Ovary (tissue), 9 donors: ENCODE measurements around the gene WIPF3. TPM values are rescaled to one million over a fixed set of nuclear protein-coding genes. Genes with fewer than 3 reads are reported as not detected.

Experiments
- DNase-seq, 5 donors: peaks; one replicate each; pipeline ENCODE4 v3.0.0-alpha.2; 2019 to 2020
- H3K27ac ChIP-seq, 2 donors: fragments of 200-600 bp; one replicate each; pipeline versions ENCODE4 v1.5.1 to v1.8.0; 2019 to 2022
- H3K27me3 ChIP-seq: fragments of 200-600 bp; one replicate; pipeline ENCODE4 v1.8.0; 2022
- H3K36me3 ChIP-seq: fragments of 200-600 bp; sonication (generic); one replicate; pipeline ENCODE4 v1.5.1; 2019
- H3K4me1 ChIP-seq: one replicate; pipeline ENCODE4 v1.8.1; 2013; ENCODE audit warnings: mild to moderate bottlenecking, moderate library complexity; ENCODE audit not compliant: insufficient read depth
- H3K4me3 ChIP-seq: fragments of 200-600 bp; sonication (generic); one replicate; pipeline ENCODE4 v1.5.1; 2017
- H3K9me3 ChIP-seq, 2 donors: fragments of 200-600 bp in 1 of 2; sonication (generic) in 1 of 2; one replicate each; pipeline versions ENCODE4 v1.5.1 to v1.8.1; 2013 to 2019; ENCODE audit warnings: mild to moderate bottlenecking in 1 of 2, moderate library complexity in 1 of 2
- CTCF ChIP-seq, 3 donors: fragments of 450-650 bp in 2 of 3; fragments of 200-600 bp in 1 of 3; IDR thresholded peaks; one replicate each; pipeline versions ENCODE4 v1.5.1 to v1.8.0; 2016 to 2022; ENCODE audit warnings: antibody characterized with exemption in 3 of 3, mild to moderate bottlenecking in 1 of 3
- EP300 ChIP-seq: sonication (generic); formaldehyde crosslinking; IDR thresholded peaks from one replicate; pipeline ENCODE4 v1.6.1; 2017; ENCODE audit warnings: antibody characterized with exemption
- POLR2A ChIP-seq: fragments of 450-650 bp; IDR thresholded peaks from one replicate; pipeline ENCODE4 v1.6.1; 2017; ENCODE audit warnings: antibody characterized with exemption, mild to moderate bottlenecking, moderate library complexity
- WGBS, 3 donors: extraction: QIAGEN DNeasy Blood & Tissue Kit in 1 of 3; methylation state at CpG; one replicate each; pipeline versions ENCODE4 v1.1.5 to v1.1.7; 2013 to 2017; 5-methylcytosine and 5-hydroxymethylcytosine counted together
- intact Hi-C, 4 donors: fragments of 100-400 bp; cut with DNase I; formaldehyde crosslinking; loops; one replicate each; pipeline versions ENCODE4 v1.11.0 to v1.15.1; 2022 to 2023
- polyA plus RNA-seq, 2 donors: library from polyadenylated mRNA; stranded (reverse); fragments of 200-250 nt in 1 of 2; fragments of 350-450 nt in 1 of 2; fragmentation: Illumina TruSeq in 1 of 2; extraction: RNeasy Lipid Tissue Mini Kit (QIAGEN cat#74804) in 1 of 2; gene quantifications; one replicate each; pipeline ENCODE4 v1.2.3, GENCODE V29; 2013 to 2014
- total RNA-seq, 7 donors: library from RNA; depleted of rRNA in 2 of 7; stranded (reverse); fragments of >200 nt in 2 of 7; fragmentation: NEBNext Ultra II Directional in 3 of 7; extraction: Animal tissue kit (Norgen Biotek cat#: 25700) in 3 of 7; gene quantifications; one replicate each; pipeline versions ENCODE4 v1.1.0 to v1.2.4, GENCODE V29; 2016 to 2023
- donor health status: DM: no; HTN: no; CAD: no; lungs with moderate emphysema.
- donor health status: DM: no; HTN: no; CAD: no.
- donor health status: Bipolar disorder and iron deficiency.
- donor health status: DM: yes; HTN: yes; CAD: no.
- donor health status: DM: no; HTN: no; CAD: no.
- donor health status: DM: yes; HTN: yes; CAD: no.

The WIPF3 gene
- total and polyA plus RNA-seq, 9 donors = 15.3 to 122 (median 53.3) TPM

- WGBS, 3 donors = 90 to 94% (median 91%) methylated on average over 4 of the region's 4 CpGs
- DNase-seq = no peak
- no peak overlapping the region for H3K27ac ChIP-seq
- no peaks in the 10 kb centered on the region for H3K36me3 ChIP-seq
- intact Hi-C loops = no loop called here
- H3K4me1 ChIP-seq = no peaks in the 10 kb centered on the region
- H3K4me3 ChIP-seq = no peak overlapping the region
- H3K27me3 ChIP-seq = no peaks in the 10 kb centered on the region
- H3K9me3 ChIP-seq = no peaks in the 10 kb centered on the region
- no peak for TF ChIP-seq EP300
- no peak for TF ChIP-seq CTCF (IDR thresholded peaks at IDR 0.05)
- TF ChIP-seq POLR2A = no peak
Measured at GRCh38 chr7:29945259-29945809, 139.0 kb downstream of the WIPF3 start.

- Histone ChIP-seq H3K27me3 (no peaks in the 10 kb centered on the region), H3K4me3 (no peak overlapping the region), H3K27ac (no peak overlapping the region), H3K4me1 (no peaks in the 10 kb centered on the region), H3K36me3 (no peaks in the 10 kb centered on the region), H3K9me3 (no peaks in the 10 kb centered on the region)
- 59 to 78% (median 69%) methylated on average over 5 of the region's 5 CpGs for WGBS, 3 donors
- no peak for TF ChIP-seq POLR2A
- no peak for TF ChIP-seq CTCF (IDR thresholded peaks at IDR 0.05)
- no peak for TF ChIP-seq EP300
- intact Hi-C loops = no loop called here
- peak; percentile 20 to 48 (median 37) for DNase-seq
Measured at GRCh38 chr7:29946428-29947186, 140.3 kb downstream of the WIPF3 start.

GRCh38 chr7:29948587-29948986 is 142.3 kb downstream of the WIPF3 start:
- intact Hi-C loops = no loop called here
- no peak for DNase-seq
- TF ChIP-seq POLR2A (no peak), CTCF (IDR thresholded peaks at IDR 0.05) (no peak), EP300 (no peak)
- no peaks in the 10 kb centered on the region for H3K36me3 ChIP-seq
- H3K4me3 ChIP-seq = no peak overlapping the region
- H3K9me3 ChIP-seq = no peaks in the 10 kb centered on the region
- H3K27ac ChIP-seq = no peak overlapping the region
- H3K4me1 ChIP-seq = no peaks in the 10 kb centered on the region
- H3K27me3 ChIP-seq = no peaks in the 10 kb centered on the region
- 74 to 77% (median 75%) methylated on average over 2 of the region's 2 CpGs for WGBS, 3 donors

- no peak for DNase-seq
- no peaks in the 10 kb centered on the region for H3K4me1 ChIP-seq
- no peak overlapping the region for H3K4me3 ChIP-seq
- H3K27me3 ChIP-seq = no peaks in the 10 kb centered on the region
- H3K9me3 ChIP-seq = no peaks in the 10 kb centered on the region
- no peaks in the 10 kb centered on the region for H3K36me3 ChIP-seq
- H3K27ac ChIP-seq = no peak overlapping the region
- TF ChIP-seq EP300 (no peak), CTCF (IDR thresholded peaks at IDR 0.05) (no peak), POLR2A (no peak)
- WGBS, 3 donors = 89 to 98% (median 96%) methylated on average over 8 of the region's 8 CpGs
- intact Hi-C loops = no loop called here
Measured at GRCh38 chr7:29950480-29950879, 144.2 kb downstream of the WIPF3 start.
